ENCODE data around the gene BACE2.

BACE2 gene

DNA sequence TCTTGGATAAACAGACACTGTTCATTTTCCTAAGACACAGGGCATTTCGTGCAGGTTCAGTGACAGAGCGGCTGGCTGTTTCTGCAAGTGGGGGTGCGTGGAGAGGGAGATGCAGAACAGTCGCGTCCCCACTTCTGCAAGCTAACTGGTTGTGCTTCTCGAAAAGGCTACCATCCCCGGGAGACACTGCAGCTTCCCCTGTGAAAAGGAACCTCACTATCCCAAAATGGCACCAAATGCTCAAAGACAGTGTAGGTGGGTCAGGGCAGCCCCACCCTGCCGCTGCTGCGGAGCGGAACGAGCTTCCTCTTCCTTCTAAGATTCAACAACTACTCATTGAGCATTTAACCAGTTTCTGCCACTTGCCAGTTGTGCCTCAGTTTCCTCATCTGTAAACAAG is 19.2 kb upstream of the BACE2 start:
- DNase-seq (ENCODE audit: low read depth): no peak

DNA sequence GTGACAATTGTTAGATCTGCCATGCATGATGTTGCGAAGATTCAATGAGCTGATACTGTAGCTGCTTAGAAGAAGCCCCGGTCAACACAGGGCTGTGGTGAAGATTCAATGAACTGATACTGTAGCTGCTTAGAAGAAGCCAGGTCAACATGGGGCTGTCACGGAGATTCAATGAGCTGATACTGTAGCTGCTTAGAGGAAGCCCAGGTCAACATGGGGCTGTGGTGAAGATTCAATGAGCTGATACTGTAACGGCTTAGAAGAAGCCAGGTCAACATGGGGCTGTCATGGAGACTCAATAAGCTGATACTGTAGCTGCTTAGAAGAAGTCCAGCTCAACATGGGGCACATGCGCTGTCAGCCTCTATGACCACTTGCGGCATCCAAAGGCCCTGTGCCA is 18.8 kb upstream of the BACE2 start:
- DNase-seq (ENCODE audit: low read depth): no peak

DNA sequence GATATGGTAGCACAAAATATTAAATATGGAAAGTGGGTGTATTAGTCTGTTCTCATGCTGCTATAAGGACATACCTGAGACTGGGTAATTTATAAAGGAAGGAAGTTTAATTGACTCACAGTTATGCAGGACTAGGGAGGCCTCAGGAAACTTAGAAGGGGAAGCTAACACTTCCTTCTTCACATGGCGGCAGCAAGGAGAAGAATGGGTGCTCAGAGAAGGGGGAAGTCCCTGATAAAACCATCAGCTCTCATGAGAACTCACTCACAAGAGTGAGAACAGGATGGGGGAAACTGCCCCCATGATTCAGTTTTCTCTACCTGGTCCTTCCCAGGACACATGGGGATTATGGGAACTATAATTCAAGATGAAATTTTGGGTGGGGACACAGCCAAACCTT is 15.8 kb upstream of the BACE2 start:
- DNase-seq (ENCODE audit: low read depth): no peak

DNA sequence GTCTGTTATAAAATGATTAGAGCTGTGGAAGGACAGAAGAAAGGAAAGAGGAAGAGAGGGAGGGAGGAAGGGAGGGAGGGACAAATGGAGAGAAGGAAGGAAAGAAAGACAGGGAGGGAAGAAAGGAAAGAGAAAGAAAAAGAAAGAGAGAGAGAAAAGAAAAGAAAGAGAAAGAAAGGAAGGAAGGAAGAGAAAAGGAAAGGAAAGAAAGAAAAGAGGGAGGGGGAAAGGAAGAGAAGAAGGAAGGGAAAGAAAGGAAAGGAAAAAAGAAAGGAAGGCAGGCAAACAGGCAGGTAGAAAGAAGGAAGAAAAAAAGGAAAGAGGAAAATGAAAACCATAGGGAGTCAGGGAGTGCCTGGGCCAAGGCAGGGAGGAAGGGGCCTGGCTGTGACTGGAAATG is 14.5 kb upstream of the BACE2 start:
- no peak for DNase-seq (ENCODE audit: low read depth)

DNA sequence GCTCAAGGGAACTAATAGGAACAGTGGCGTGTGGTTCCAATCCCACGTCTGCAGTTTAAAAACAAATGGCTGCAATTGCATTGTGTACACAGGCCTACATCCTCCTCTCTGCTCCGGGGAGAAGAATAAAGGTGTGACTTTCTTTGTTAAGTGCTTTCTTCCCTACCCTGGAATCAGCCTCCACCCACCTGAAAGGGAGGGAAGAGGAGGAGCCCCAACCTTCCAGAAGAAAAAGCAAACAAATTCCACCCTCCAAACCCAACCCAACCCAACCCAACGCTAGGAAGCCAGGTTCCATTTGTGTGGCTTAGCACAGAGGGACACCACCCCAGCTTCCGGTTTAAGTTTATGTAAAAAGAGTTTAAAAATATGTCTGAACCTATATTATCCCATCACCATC is 11.8 kb upstream of the BACE2 start:
- no peak for DNase-seq (ENCODE audit: low read depth)

DNA sequence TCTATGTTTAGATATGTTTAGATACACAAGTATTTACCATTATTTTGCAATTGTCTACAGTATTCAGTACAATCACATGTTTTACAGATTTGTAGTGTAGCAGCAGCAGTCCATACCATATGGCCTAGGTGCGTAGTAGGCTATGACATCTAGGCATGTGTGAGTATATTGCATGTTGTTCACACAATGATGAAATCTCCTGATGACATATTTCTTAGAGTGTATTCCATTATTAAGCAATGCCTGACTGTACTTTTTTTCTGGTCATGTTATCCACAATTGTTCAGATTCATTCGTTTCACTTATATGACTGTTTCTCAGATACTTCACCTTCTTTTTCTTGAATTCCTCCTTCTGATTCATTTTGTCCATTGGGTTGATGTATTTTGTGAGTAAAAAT is 9.9 kb upstream of the BACE2 start:
- DNase-seq (ENCODE audit: low read depth): no peak

DNA sequence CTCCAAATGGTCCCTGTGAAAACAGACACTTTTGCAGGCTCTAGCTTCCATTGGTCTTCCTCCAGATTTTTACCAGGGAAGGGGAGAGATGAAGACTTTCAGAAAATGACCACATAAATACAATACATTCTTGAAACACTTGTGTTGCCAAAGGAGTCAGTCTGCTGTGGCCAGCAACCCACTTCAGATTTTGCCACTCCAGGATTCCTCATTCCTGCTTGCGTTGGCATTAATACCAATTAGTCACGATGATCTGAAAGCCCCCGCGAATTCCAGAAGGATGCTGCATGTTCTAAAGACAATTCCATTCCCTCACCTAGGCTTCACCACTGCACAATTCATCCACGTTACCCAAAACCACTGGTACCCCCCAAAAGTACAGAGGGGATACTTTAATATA is 7.9 kb upstream of the BACE2 start:
- no peak for DNase-seq (ENCODE audit: low read depth)

DNA sequence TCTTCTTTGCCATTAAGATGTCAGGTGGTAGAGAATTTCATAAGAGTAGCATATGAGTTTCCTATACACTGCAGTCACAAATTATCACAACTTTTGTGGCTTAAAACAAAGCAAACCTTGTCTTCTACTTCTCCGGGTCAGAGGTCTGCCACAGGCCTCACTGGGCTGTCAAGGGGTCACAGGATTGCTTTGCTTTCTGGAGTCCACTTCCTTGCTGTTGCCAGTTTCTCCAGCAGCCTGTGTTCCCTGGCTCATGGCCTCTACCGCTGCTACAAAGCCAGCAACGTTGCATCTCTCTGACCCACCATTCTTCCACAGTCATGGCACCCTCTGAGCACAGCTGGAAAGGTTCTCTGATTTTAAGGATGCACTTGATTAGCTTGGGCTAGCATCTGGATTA is 6.5 kb upstream of the BACE2 start:
- no peak for DNase-seq (ENCODE audit: low read depth)

DNA sequence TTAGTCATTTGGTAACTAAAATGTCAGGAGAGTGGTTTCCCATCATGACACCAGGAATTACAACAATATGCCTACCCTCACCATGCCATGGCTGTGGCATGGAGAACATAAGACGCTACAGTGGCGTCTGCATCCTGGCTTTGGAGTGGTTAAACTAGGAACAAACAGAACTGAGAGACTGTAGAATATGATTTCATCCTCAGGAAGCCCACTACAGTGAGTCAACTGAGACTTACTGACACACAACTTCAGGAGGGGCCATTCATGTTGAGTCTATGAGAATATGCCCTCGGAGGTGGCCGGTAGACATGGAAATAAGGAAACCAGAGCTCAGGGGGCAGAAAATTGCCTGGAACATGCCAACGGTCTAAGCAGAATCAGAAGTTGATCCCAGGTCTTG is 5.9 kb upstream of the BACE2 start:
- no peak for DNase-seq (ENCODE audit: low read depth)

DNA sequence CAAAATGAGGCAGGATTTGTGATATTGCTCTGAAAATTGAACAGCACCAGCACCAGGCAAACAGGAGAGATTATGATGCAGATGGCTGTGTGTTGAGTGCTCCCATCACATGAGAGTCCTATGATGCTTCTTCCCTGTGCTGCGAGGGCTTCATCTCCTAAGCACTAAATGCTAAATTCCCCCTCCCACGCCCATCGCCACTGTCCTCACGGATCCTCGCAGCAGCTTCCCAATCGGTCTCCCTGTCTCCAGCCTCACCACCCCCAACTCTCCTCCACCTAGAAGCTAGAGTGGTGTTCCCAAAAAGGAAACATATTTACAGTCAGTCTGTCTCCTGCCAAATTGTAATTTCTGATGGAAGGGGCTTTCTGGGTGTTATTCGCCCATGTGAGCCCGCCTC is 4.9 kb upstream of the BACE2 start:
- DNase-seq (ENCODE audit: low read depth): no peak

DNA sequence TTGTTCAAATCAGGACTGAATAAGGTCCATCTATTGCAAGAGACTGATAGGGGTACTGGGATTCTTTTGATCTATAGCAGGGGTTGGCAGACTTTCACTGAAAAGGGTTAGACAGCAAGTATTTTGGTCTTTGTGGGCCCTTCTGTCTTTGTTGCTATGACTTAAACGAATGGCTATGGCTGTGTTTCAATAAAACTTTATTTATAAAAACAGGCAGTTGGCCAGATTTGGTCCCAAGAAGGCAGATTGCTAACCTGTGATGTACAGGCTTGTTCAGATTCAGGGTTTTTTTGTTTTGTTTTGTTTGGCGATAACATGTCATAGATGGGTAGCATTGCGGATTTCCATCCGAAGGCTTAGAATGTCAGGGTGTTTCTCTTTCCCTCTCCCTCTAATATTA is 3.9 kb upstream of the BACE2 start:
- DNase-seq (ENCODE audit: low read depth): no peak

DNA sequence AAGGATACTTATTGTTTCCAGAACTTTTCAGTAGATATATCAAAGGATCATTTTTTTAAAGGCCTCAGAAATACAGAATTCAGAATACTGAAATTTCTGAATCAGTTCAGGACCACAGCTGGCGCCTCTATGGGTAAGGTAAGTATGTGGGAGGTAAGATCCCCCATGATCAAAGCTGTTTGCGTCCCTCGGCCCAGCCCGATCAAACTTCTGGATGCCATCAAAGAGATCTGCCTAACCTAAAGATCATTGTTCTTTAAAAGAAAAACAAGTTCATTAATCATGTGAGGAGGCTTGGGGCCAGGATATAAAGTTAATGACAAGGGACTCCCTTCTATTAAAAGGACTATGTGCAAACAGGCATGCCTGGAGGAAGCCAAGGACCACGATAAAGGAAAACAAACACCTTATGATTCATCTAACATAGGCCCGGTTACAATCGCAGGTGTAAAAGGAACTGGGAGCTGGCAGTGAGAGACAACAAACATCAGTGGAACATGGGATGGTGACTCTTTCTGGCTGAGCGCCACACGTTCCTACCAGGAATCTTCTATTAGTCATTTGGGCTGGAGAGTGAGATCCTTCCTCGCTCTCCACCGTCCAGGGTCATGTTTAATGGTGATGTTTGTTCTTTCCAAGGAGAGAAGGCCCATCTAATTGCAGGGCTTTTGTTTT is 2.8 kb upstream of the BACE2 start:
- no peak for DNase-seq (ENCODE audit: low read depth)

DNA sequence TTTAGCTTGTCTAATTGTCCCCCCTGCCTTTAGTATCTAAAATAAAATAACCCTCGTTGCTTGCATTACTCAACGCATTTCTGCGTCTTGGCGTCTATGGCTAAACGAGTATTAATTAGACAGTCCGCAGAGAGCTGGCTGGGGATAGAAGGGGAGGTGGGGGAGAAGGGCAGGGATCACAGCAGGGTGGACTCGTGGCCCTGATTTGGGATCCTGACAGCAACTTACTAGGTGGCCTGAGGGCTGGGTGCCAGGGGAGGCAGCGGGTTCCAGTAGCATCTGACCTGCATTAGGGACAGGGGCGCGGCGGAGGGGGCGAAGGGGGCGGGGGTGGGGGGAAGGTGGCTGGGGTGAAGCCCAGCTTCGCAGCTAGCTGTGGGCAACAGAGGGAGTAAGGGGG is 1.1 kb upstream of the BACE2 start:
- DNase-seq (ENCODE audit: low read depth): no peak

DNA sequence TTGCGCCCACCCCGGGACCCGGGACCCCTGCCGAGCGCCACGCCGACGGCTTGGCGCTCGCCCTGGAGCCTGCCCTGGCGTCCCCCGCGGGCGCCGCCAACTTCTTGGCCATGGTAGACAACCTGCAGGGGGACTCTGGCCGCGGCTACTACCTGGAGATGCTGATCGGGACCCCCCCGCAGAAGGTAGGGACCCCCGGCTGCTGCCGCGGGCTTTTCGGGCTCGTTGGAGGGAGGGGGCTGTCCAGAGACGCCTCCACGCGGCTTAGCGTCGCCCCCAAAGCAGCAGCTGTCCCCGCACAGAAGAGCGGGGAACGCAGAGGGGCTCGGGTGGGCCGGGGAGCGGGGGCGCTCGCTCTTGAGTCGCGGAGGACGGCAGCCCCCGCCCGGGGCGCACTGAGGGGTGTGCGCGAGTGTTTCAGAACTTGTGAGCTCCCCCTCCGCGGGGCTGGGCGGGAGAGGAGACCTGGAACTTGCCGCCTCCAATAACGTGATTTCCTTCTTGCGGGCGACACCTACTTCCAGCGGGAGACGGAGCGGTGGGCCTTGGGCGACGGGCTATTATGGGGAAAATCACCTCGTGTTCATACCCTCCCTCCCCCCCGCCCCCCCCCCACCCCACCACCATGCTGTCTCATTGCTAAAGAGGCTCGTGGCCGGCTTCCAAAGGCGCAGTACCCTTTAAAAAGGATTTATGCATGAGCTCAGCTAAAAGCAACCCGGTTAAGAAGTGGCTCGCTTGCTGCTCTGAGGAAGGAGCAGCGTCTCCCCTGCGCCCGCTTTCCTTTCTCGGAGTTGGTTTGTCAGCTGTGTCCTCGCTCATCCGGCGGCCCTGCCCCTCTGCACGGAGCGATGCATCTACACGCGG is 664 bp downstream of the BACE2 start:
- no peak for DNase-seq (ENCODE audit: low read depth)

DNA sequence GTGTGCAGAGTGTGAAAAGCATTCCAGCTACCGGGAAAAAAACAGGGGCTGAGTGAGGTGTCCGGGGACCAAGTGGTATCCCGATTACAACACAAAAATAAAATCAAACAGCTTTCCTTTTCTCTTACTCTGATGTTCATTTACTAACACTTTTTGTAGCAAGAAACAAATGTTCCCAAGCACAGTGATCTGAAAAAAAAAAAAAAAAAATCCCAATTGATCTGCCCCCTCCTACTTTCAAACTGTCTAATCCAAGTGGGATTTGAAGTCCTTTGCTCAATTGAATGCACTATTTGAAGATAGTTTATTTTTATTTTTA is 1.3 kb downstream of the BACE2 start:
- no peak for DNase-seq (ENCODE audit: low read depth)

DNA sequence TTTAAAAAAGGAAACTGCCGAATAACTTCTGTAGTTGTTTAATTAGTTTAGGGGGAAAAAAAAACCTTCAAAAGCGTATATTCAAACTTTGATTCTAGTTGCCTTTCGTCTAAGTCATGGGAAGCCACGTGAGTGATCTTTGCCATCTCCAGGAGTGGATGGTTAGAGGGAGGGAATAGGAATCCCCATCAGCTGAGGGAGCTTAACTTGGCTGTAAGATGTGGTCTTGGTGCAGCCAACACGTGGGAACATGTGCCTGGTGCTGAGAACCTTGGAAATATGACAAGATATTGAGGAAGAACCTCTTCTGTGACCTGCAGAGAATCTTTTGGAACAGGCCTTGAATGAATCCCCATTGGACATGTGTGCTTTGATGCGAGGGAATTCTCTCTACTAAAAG is 1.7 kb downstream of the BACE2 start:
- DNase-seq (ENCODE audit: low read depth): no peak

DNA sequence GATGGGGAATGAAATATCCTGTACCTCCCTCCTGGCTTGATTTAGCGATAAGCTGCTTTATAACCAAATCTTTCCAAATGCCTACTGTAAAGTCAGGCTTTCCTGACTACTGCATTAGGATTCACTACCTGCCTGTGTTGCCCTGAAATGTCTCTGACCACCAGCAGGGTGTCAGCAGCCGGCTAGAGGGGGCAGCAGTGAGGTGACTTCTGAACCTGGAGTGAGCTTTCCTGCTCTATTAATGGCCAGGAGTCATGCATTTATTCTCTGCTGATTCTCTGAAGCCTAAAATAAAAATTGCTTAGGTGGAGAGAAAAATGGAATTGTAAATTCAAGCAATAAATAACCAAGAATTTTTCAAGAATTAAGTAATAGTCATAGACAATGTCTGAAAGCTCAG is 2.5 kb downstream of the BACE2 start:
- DNase-seq (ENCODE audit: low read depth): no peak

DNA sequence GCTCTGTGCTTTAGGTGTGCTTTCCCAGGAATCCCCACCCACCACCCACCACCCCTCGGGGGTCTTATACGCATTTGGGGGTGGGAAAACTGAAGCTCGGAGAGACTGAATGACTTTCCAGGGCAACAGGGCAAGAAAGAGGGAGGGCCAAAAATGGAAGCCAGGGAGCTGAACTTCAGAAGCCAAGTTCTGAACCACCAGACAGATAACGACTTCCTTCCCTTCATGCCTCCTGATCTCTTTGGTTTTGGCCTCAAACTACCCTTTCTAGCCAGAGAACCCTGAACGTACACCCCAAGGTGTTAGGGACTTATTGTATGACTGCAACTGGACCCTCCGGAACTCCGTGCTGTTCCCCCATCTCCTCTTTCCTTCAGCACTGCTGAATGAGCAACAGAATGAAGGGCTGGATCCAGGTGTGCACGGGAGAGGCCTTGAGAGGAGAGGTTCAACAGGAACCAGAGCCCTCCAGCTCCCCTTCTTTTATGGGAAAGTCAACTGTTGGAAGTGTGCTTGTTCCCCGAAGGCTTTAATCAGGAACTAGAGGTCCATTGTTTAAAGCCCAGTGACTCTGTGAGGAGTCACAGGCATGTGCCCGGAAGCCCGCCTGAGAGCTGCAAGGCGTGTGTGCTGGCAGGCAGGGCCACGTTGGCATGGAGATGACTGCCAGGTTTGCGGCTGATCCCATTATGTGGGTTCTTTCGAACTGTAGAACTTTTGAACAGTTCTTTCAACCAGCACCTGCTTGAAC is 3.1 kb downstream of the BACE2 start:
- DNase-seq (ENCODE audit: low read depth): no peak

DNA sequence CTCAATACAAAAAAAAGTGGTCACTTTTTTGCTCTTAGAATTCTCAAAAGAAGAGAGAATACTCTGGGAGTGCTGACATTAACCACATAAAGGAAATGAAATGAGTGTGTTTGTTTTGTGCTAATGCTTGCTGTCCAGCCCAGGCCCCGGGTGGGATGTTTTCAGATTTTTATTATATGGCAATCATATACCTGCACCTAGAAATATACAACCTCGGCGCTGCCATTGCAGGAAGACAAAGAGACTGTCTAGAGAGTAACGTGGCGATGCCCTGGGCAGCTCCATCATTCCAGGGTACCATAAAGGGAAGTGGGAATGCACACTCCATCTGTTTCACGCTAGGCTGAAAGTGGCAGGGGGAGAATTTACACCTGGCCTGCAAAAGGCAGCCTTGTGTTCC is 7.1 kb downstream of the BACE2 start:
- no peak for DNase-seq (ENCODE audit: low read depth)

DNA sequence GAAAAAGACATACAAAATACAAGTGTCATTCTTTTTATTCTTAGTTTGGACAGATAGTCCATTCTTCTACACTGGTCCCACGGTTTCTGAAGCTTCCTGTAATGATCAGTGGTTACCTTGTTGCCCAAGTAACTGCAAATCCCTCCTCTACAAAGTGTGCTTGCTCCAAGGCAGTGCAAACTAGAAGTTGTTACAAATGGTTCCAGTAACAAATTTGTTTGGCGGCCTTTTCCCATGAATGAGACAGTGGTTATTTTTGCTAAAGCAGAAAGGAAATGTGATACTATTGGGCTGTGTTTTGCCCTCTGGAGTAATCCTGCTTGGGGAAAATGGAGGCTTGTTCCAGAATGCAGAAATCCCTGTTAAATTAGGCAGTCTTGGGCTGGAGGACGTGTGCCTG is 8.9 kb downstream of the BACE2 start:
- no peak for DNase-seq (ENCODE audit: low read depth)

DNA sequence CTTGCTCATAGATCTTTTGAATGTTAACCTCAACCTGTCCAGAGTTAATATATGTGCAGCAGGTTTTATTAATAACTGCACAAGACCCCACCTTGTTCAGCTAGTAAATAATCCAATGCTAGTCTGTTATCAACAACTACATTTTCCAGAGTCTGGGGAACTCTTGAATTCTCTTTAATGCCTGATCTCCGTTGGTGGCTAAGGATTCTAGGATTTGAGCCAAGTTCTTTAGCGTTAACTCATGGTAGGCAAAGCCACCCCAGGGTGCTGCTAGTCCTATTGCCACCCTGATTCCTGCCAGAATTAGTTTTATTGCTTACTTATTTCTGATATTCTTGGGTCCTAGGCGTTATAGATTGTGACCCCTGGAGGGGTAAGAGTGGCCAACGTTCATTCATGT is 12.8 kb downstream of the BACE2 start:
- no peak for DNase-seq (ENCODE audit: low read depth)

DNA sequence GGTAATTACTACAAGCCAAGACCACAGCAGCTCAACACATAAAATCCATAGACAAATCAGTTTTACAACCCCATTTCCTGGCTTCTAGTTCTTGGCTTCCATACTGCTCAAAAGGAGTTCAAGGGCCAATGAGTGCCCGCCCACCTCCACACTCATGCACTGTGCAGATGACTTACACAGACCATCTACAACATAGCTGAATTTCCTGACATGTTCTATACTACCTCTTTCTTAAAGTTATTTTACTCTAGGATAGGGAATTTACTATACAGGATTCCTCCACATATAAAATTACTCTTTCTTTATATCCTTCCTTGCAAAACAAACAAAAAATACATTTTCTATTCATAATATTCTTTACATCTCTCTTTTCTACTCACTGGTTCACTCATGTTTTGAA is 14.6 kb downstream of the BACE2 start:
- DNase-seq (ENCODE audit: low read depth): no peak

DNA sequence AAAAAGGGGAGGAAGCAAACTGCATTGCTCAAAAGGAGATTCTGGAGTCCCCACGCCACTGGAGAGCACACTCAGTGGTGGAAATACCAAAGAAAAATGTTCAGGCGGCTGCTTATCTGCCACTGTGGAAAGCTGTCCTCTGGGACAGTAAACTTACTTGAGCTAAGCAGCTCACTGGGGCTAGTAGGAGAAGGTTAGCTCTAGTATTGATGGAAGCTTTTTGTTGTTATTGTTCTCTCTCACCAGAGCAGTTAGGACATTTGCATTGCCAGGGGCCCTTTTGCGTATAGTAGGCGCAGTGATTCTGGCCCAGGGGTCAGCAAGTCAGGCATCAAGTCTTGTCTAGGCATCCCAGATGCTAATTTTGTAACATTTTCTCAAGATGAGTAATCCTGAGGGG is 15.6 kb downstream of the BACE2 start:
- no peak for DNase-seq (ENCODE audit: low read depth)

All from T-helper 22 cell (primary cell).